HepG2 (cell line): Measurements from ENCODE around the gene MICAL3. TPM values are rescaled to one million over a fixed set of nuclear protein-coding genes. Genes with fewer than 3 reads are reported as not detected.
A peak's percentile ranks its signal among the peaks of the same experiment; 100 is the strongest.

Experiments
- AGO1 ChIP-seq: fragments of 200-400 bp; formaldehyde crosslinking; IDR thresholded peaks from 2 replicates; pipeline ENCODE4 v1.6.1; 2017; ENCODE audit warnings: mild to moderate bottlenecking, low read depth, low read length, moderate library complexity; ENCODE audit not compliant: poor library complexity, severe bottlenecking
- AKAP8 ChIP-seq: sonication (generic); formaldehyde crosslinking; IDR thresholded peaks from 2 replicates; pipeline ENCODE4 v1.5.1; 2020; ENCODE audit warnings: mild to moderate bottlenecking, missing genetic modification reagents
- GATAD2A ChIP-seq: IDR thresholded peaks from 2 replicates; pipeline ENCODE4 v1.6.1; 2016
- MXI1 ChIP-seq: IDR thresholded peaks from 3 replicates; pipeline ENCODE4 v1.6.1; 2012; ENCODE audit warnings: low read depth, low read length, inconsistent platforms, borderline replicate concordance
- PCBP1 ChIP-seq: fragments of 200-400 bp; formaldehyde crosslinking; IDR thresholded peaks from 2 replicates; pipeline ENCODE4 v1.6.1; 2017; ENCODE audit warnings: mild to moderate bottlenecking, low read depth, low read length, borderline replicate concordance
- PCBP2 ChIP-seq: fragments of 200-400 bp; formaldehyde crosslinking; optimal IDR thresholded peaks from 2 replicates; pipeline ENCODE3; 2018; ENCODE audit warnings: low read length, low read depth; ENCODE audit not compliant: poor library complexity, severe bottlenecking
- PITX1 ChIP-seq: sonication (generic); formaldehyde crosslinking; IDR thresholded peaks from 2 replicates; pipeline ENCODE4 v1.5.1; 2020; ENCODE audit warnings: mild to moderate bottlenecking, missing genetic modification reagents
- ZNF264 ChIP-seq: sonication (generic); formaldehyde crosslinking; IDR thresholded peaks from 2 replicates; pipeline ENCODE4 v1.4.0; 2020; ENCODE audit warnings: missing genetic modification reagents
- ZNF326 ChIP-seq: sonication (generic); formaldehyde crosslinking; IDR thresholded peaks from 2 replicates; pipeline ENCODE4 v1.4.0; 2020; ENCODE audit warnings: missing genetic modification reagents, borderline replicate concordance
- ZNF709 ChIP-seq: sonication (generic); formaldehyde crosslinking; IDR thresholded peaks from 2 replicates; pipeline ENCODE4 v1.5.0; 2020; ENCODE audit warnings: mild to moderate bottlenecking, missing genetic modification reagents
- ZNF788 ChIP-seq: sonication (generic); formaldehyde crosslinking; IDR thresholded peaks from 2 replicates; pipeline ENCODE4 v1.5.0; 2020; ENCODE audit warnings: mild to moderate bottlenecking, missing genetic modification reagents, borderline replicate concordance
- polyA plus RNA-seq, 8 experiments: library from polyadenylated mRNA; depleted of rRNA in 3 of 8; stranded (reverse) in 7 of 8; unstranded in 1 of 8; fragments of >200 nt; fragmentation: Illumina TruSeq in 4 of 8; extraction: Trizol in 4 of 8; gene quantifications; 2 replicates each; pipeline versions ENCODE4 v1.2.1 to v1.2.3, GENCODE V29; 2011 to 2016; ENCODE audit warnings: low read depth in 4 of 8, missing spikeins in 1 of 8, mixed read lengths in 1 of 8; ENCODE audit not compliant: insufficient read depth in 1 of 8
- total RNA-seq, 5 experiments: library from RNA; depleted of rRNA; stranded (reverse); fragments of >200 nt; fragmentation: Illumina TruSeq; extraction: Trizol; gene quantifications; 2 replicates each; pipeline ENCODE4 v1.2.3, GENCODE V29; 2016; ENCODE audit warnings: low read depth in 1 of 5
- TF ChIP-seq, protein P1 (sequence below): sonication (generic); formaldehyde crosslinking; IDR thresholded peaks from 2 replicates; pipeline ENCODE4 v1.4.0; 2020; ENCODE audit warnings: mild to moderate bottlenecking, missing genetic modification reagents, borderline replicate concordance

MICAL3 gene
- total and polyA plus RNA-seq, 2 of the 13 experiments (the other 11 are each of a cell fraction or from before 2014, with no cell fraction given) = 5.3 to 12.5 TPM

DNA sequence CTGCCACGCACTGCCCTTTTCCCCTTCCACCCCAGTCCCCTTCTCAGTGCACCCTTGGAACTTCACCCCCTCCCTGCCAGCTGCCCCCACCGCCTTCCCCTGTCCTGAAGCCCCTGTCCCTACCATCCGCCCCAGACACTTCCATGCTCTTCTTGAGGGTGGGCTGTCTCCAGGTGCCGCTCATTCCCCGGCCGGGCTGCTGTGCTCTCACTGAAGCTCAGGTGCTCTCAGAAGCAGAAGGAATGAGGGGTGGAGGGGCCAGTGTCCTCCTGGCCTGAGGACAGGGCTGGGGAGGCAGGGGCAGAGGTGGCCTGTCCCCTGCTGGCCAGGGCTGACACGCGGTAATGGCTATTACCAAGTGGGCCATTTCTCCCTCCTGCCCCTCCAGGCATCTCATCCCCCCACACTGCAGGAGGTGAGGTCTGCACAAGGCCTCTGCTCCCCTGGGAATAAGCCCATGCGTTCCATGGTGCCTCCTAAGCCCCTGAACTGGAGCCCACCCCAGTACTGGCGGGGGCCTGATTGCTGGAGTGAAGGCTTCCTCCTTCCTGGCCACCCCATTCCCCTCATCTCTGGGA lies 243.5 kb downstream of the MICAL3 start (continued):
- TF ChIP-seq, protein P1, sequence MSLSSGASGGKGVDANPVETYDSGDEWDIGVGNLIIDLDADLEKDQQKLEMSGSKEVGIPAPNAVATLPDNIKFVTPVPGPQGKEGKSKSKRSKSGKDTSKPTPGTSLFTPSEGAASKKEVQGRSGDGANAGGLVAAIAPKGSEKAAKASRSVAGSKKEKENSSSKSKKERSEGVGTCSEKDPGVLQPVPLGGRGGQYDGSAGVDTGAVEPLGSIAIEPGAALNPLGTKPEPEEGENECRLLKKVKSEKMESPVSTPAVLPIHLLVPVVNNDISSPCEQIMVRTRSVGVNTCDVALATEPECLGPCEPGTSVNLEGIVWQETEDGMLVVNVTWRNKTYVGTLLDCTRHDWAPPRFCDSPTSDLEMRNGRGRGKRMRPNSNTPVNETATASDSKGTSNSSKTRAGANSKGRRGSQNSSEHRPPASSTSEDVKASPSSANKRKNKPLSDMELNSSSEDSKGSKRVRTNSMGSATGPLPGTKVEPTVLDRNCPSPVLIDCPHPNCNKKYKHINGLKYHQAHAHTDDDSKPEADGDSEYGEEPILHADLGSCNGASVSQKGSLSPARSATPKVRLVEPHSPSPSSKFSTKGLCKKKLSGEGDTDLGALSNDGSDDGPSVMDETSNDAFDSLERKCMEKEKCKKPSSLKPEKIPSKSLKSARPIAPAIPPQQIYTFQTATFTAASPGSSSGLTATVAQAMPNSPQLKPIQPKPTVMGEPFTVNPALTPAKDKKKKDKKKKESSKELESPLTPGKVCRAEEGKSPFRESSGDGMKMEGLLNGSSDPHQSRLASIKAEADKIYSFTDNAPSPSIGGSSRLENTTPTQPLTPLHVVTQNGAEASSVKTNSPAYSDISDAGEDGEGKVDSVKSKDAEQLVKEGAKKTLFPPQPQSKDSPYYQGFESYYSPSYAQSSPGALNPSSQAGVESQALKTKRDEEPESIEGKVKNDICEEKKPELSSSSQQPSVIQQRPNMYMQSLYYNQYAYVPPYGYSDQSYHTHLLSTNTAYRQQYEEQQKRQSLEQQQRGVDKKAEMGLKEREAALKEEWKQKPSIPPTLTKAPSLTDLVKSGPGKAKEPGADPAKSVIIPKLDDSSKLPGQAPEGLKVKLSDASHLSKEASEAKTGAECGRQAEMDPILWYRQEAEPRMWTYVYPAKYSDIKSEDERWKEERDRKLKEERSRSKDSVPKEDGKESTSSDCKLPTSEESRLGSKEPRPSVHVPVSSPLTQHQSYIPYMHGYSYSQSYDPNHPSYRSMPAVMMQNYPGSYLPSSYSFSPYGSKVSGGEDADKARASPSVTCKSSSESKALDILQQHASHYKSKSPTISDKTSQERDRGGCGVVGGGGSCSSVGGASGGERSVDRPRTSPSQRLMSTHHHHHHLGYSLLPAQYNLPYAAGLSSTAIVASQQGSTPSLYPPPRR (CRISPR knock-in tag) = no peak
- no peak for TF ChIP-seq ZNF788 (CRISPR knock-in tag)
- no peak for TF ChIP-seq PCBP2
- 0 out of 2 replicates have a peak, but pooled peaks have one; percentile 62 for TF ChIP-seq ZNF709
- 0 out of 2 replicates have a peak, but pooled peaks have one; percentile 17 for TF ChIP-seq PITX1 (CRISPR knock-in tag)
- 0 out of 2 replicates have a peak, but pooled peaks have one; percentile 20 for TF ChIP-seq AKAP8 (CRISPR knock-in tag)
- no peak for TF ChIP-seq GATAD2A
- TF ChIP-seq ZNF326 = no peak
- TF ChIP-seq ZNF264 = no peak
- TF ChIP-seq PCBP1 = 0 out of 2 replicates have a peak, but pooled peaks have one; percentile 15
- TF ChIP-seq MXI1 = no peak
- TF ChIP-seq AGO1 = peak; percentile 18
- TF ChIP-seq, all 625 proteins: peak for 11
